Subcutaneous adipose tissue (tissue), 4 donors: ENCODE data around the gene ZYG11B. TPM values are rescaled to one million over a fixed set of nuclear protein-coding genes. Genes with fewer than 3 reads are reported as not detected.

Source experiments
- total RNA-seq, 4 donors: library from RNA; depleted of rRNA; stranded (reverse); fragments of >200 nt; gene quantifications; one replicate each; pipeline ENCODE4 v1.1.0, GENCODE V29; 2016
- TF ChIP-seq, protein P1 (sequence below): fragments of 450-650 bp; IDR thresholded peaks from one replicate; pipeline ENCODE4 v1.5.1; 2016; ENCODE audit warnings: low read depth, mild to moderate bottlenecking, control low read depth, antibody characterized with exemption, moderate library complexity

ZYG11B gene
- total RNA-seq, 4 donors from 2014 or later, result 42.3 to 54.9 (median 49.0) TPM

DNA sequence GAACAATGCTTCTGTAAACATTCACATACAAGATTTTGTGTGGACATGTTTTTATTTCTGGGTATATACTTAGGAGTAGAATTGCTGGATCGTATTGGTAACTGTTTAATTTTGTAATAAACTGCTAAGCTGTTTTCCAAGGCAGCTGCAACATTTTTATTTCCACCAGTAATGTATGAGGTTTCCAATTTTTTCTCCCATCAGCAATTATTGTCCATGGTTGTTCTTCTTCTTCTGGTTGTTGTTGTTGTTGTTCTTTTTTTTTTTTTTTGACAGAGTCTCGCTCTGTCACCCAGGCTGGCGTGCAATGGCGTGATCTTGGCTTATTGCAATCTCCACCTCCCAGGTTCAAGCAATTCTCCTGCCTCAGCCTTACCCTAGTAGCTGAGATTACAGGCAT, 26.9 kb downstream of the ZYG11B start:
- TF ChIP-seq, protein P1, sequence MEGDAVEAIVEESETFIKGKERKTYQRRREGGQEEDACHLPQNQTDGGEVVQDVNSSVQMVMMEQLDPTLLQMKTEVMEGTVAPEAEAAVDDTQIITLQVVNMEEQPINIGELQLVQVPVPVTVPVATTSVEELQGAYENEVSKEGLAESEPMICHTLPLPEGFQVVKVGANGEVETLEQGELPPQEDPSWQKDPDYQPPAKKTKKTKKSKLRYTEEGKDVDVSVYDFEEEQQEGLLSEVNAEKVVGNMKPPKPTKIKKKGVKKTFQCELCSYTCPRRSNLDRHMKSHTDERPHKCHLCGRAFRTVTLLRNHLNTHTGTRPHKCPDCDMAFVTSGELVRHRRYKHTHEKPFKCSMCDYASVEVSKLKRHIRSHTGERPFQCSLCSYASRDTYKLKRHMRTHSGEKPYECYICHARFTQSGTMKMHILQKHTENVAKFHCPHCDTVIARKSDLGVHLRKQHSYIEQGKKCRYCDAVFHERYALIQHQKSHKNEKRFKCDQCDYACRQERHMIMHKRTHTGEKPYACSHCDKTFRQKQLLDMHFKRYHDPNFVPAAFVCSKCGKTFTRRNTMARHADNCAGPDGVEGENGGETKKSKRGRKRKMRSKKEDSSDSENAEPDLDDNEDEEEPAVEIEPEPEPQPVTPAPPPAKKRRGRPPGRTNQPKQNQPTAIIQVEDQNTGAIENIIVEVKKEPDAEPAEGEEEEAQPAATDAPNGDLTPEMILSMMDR, result no peak

DNA sequence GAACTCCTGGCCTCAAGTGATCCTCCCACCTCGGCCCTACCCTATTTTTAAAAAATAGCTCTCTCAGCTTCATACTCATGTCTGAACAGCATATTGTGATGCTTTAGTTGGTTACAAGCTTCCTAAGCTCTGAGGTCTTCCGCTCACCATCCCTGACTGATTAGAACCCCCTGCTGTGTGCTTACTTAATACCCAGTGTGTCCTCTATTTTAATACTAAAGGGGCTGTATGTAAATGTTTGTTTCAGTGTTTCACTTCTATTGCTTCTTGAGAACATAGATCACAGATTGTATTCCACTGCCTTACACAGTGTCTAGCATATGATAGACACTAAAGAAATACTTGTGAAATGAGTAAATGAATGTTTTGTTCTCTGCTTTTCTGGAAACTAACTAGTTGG, 29.8 kb downstream of the ZYG11B start:
- TF ChIP-seq, protein P1, result no peak

DNA sequence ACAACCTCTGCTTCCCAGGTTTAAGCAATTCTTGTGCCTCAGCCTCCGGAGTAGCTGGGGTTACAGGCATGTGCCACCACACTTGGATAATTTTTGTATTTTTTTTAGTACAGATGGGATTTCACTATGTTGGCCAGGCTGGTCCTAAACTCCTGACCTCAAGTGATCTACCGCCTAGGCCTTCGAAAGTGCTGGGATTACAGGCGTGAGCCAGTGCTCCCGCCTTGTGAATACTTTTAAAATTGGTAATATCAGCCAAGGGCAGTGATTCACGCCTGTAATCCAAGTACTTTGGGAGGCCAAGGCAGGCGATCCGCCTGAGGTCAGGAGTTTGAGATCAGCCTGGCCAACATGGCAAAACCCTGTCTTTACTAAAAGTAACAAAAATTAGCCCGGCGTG, 33.7 kb downstream of the ZYG11B start:
- TF ChIP-seq, protein P1, result no peak

DNA sequence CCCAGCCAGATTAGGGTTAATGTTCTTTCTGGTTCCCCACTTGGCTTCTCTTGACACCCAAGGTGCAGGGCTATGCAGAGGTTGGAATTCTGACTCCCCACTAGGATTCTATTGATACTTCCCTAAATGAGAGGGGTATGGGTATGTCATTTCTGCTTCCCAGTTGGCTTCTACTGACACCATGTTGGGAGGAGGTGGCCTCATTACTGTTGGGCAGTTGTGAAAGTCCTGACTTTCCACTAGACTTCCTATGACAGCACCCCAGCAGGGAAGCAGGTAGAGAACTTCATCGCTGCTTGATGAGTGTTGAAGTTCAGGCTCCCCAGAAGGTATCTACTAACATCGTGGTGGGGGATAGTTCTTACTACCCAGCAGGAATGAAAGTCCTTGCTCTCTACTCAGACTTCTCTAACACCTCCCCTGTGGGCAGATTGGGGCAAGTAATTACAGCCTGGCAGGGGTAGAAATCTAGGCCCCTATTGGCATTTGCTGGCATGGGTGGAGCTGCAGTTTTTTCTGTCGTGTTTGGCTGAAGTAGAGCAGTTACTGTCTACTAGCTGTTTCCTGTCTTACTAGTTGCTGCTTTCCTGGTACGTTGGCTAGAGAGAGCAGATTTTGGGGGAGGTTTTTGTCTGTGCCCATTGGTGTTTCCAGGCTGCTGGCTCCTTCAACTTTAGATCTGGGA, 41.5 kb downstream of the ZYG11B start:
- TF ChIP-seq, protein P1, result no peak

DNA sequence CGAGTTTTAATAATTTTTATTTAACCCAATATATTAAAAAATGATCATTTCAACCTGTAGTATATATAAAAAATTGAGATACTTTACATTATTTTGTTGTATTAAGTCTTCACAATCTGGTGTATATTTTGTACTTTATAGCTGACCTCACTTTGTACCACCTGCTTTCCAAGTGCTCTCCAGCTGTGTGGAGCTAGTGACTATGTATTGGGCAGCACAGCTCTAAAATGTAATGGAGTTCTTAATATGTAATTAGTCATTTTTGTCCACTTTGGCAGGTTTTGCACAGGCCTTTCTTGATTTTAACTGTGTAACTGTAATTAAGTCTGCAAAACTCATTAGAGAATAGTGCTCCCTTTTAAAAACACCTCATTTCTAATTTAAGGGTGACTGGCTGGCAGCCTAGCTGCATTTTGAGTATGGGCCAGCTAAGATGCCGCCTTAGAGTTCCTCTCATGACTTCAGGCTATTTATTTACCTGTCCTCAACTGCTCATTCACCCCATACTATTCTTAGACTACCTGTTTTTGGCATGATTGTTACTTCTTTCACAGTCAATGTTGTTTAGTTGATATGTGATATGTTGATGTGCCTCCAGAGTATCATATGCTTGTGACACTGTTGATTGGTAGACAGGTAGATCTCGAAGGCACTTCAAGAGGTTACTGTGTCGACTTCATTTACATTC, 43.2 kb downstream of the ZYG11B start:
- TF ChIP-seq, protein P1, result no peak

DNA sequence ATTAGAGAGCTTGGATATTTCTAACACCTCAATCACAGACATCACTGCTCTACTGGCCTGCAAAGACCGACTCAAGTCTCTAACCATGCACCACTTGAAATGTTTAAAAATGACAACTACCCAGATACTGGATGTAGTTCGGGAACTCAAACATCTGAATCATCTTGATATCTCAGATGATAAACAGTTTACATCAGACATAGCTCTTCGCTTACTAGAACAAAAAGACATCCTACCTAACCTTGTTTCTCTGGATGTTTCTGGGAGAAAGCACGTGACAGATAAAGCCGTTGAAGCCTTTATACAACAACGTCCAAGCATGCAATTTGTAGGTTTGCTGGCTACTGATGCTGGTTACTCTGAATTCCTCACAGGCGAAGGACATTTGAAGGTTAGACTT, 45.1 kb downstream of the ZYG11B start:
- TF ChIP-seq, protein P1, result no peak

DNA sequence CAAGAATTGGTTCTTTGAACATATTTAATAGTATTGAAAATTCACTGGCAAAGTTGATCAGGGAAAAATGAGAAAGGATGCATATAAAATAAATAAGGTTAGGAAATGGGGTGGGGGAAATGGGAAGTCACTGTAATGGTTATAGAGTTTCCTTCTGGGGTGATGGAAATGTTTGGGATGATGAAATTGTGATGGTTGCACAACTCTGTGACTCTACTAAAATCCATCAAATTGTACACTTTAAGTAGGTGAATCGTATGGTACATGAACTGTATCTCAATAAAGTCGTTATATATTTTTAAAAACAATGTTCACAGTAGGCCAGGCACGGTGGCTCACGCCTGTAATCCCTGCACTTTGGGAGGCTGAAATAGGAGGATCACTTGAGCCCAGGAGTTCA, 59.9 kb downstream of the ZYG11B start:
- TF ChIP-seq, protein P1, result no peak
